CD14-positive monocyte (primary cell): ENCODE data around the gene SYTL5. TPM values are rescaled to one million over a fixed set of nuclear protein-coding genes. Genes with fewer than 3 reads are reported as not detected.

Experiments used
- DNase-seq, 3 donors: peaks; one replicate each; pipeline ENCODE4 v3.0.0-alpha.2; 2011 to 2022
- H2AFZ ChIP-seq: 2 replicates; pipeline ENCODE4 v1.6.0; 2012; ENCODE audit warnings: mild to moderate bottlenecking, low read depth, low read length, inconsistent platforms; ENCODE audit not compliant: insufficient read depth, poor library complexity, severe bottlenecking
- H3K27ac ChIP-seq, 2 donors: 1 replicate in 1 of 2; 2 replicates in 1 of 2; pipeline ENCODE4 v1.5.1; 2012 to 2013; ENCODE audit warnings: low read length in 2 of 2, control low read depth in 1 of 2, inconsistent platforms in 1 of 2, low read depth in 1 of 2, mild to moderate bottlenecking in 1 of 2
- H3K27me3 ChIP-seq, 2 donors: one replicate each; pipeline versions ENCODE4 v1.6.0 to v1.6.1; 2011 to 2013; ENCODE audit warnings: low read length in 2 of 2; ENCODE audit not compliant: control insufficient read depth in 2 of 2, insufficient read depth in 2 of 2
- H3K36me3 ChIP-seq, 2 donors: replicated peaks in 1 of 2; 1 replicate in 1 of 2; 2 replicates in 1 of 2; pipeline versions ENCODE4 v1.5.1 to v1.6.1; 2012 to 2013; ENCODE audit warnings: low read length in 2 of 2, control low read depth in 1 of 2, inconsistent platforms in 1 of 2, mild to moderate bottlenecking in 1 of 2; ENCODE audit not compliant: insufficient read depth in 2 of 2, control insufficient read depth in 1 of 2
- H3K4me1 ChIP-seq, 2 donors: 1 replicate in 1 of 2; 2 replicates in 1 of 2; pipeline versions ENCODE4 v1.5.1 to v1.6.1; 2012 to 2013; ENCODE audit warnings: low read length in 2 of 2, control low read depth in 1 of 2, inconsistent platforms in 1 of 2, mild to moderate bottlenecking in 1 of 2, moderate library complexity in 1 of 2; ENCODE audit not compliant: insufficient read depth in 2 of 2, control insufficient read depth in 1 of 2
- H3K4me2 ChIP-seq: replicated peaks from 2 replicates; pipeline ENCODE3; 2012; ENCODE audit warnings: low read length, moderate library complexity, mild to moderate bottlenecking; ENCODE audit not compliant: poor library complexity, severe bottlenecking; ENCODE audit errors: extremely low read depth
- H3K4me3 ChIP-seq, 3 experiments: fragments of 200-600 bp in 1 of 3; sonication (generic) in 1 of 3; replicated peaks in 1 of 3; 1 replicate in 2 of 3; 2 replicates in 1 of 3; pipeline ENCODE4 v1.5.1; 2011 to 2013; ENCODE audit warnings: low read length in 3 of 3, mild to moderate bottlenecking in 3 of 3, control low read depth in 2 of 3, low read depth in 2 of 3, inconsistent platforms in 1 of 3, moderate library complexity in 1 of 3
- H3K79me2 ChIP-seq: 2 replicates; pipeline ENCODE4 v1.6.0; 2012; ENCODE audit warnings: mild to moderate bottlenecking, control low read depth, inconsistent platforms, low read length, moderate library complexity; ENCODE audit not compliant: insufficient read depth
- H3K9ac ChIP-seq: 2 replicates; pipeline ENCODE4 v1.6.0; 2017; ENCODE audit warnings: low read length, mild to moderate bottlenecking; ENCODE audit not compliant: insufficient read depth, poor library complexity, severe bottlenecking
- H3K9me3 ChIP-seq, 2 donors: replicated peaks in 1 of 2; 1 replicate in 1 of 2; 2 replicates in 1 of 2; pipeline versions ENCODE4 v1.5.1 to v1.6.1; 2012 to 2013; ENCODE audit warnings: low read length in 2 of 2, control low read depth in 1 of 2; ENCODE audit not compliant: control insufficient read depth in 1 of 2, insufficient read depth in 1 of 2
- H4K20me1 ChIP-seq: 2 replicates; pipeline ENCODE4 v1.6.0; 2012; ENCODE audit warnings: mild to moderate bottlenecking, low read length, control low read depth, moderate library complexity; ENCODE audit not compliant: insufficient read depth
- H3K27ac Mint-ChIP-seq, 7 donors: one replicate each; pipeline ENCODE4 v1.8.0; 2020; ENCODE audit warnings: mild to moderate bottlenecking in 7 of 7, mixed read lengths in 7 of 7, moderate library complexity in 6 of 7, inconsistent platforms in 2 of 7
- H3K27me3 Mint-ChIP-seq, 3 donors: one replicate each; pipeline ENCODE4 v1.8.0; 2021 to 2022; ENCODE audit warnings: low read depth in 3 of 3, mild to moderate bottlenecking in 3 of 3, mixed read lengths in 3 of 3, moderate library complexity in 3 of 3, inconsistent platforms in 1 of 3
- H3K36me3 Mint-ChIP-seq, 2 donors: one replicate each; pipeline ENCODE4 v1.8.0; 2020; ENCODE audit warnings: mixed read lengths in 2 of 2, inconsistent platforms in 1 of 2, mild to moderate bottlenecking in 1 of 2
- H3K4me1 Mint-ChIP-seq: one replicate; pipeline ENCODE4 v1.8.0; 2020; ENCODE audit warnings: mild to moderate bottlenecking, mixed read lengths
- H3K4me3 Mint-ChIP-seq, 2 donors: one replicate each; pipeline ENCODE4 v1.8.0; 2020; ENCODE audit warnings: mild to moderate bottlenecking in 2 of 2, mixed read lengths in 2 of 2, moderate library complexity in 1 of 2
- H3K9me3 Mint-ChIP-seq, 7 donors: one replicate each; pipeline ENCODE4 v1.8.0; 2020 to 2022; ENCODE audit warnings: mixed read lengths in 7 of 7, mild to moderate bottlenecking in 6 of 7, moderate library complexity in 6 of 7, inconsistent platforms in 2 of 7
- CTCF ChIP-seq: fragments of 200-600 bp; IDR thresholded peaks from one replicate; pipeline ENCODE4 v1.8.0; 2022; ENCODE audit warnings: antibody characterized with exemption, mild to moderate bottlenecking
- WGBS: methylation state at CpG from one replicate; pipeline ENCODE4 v1.1.5; 2013; ENCODE audit warnings: missing lambda C conversion rate; ENCODE audit not compliant: insufficient coverage; 5-methylcytosine and 5-hydroxymethylcytosine counted together
- intact Hi-C, 2 donors: fragments of 100-400 bp; cut with micrococcal nuclease; formaldehyde crosslinking; loops; one replicate each; pipeline versions ENCODE4 v1.15.0 to v1.15.1; 2023
- polyA plus RNA-seq, 3 donors: library from polyadenylated mRNA; depleted of rRNA in 1 of 3; unstranded in 2 of 3; stranded (reverse) in 1 of 3; fragments of 300-500 nt in 2 of 3; fragments of >200 nt in 1 of 3; fragmentation: Illumina TruSeq in 2 of 3; gene quantifications; 1 replicate in 2 of 3; 2 replicates in 1 of 3; pipeline ENCODE4 v1.2.3, GENCODE V29; 2012 to 2021

Gene SYTL5
- polyA plus RNA-seq, 3 donors = not detected

DNA sequence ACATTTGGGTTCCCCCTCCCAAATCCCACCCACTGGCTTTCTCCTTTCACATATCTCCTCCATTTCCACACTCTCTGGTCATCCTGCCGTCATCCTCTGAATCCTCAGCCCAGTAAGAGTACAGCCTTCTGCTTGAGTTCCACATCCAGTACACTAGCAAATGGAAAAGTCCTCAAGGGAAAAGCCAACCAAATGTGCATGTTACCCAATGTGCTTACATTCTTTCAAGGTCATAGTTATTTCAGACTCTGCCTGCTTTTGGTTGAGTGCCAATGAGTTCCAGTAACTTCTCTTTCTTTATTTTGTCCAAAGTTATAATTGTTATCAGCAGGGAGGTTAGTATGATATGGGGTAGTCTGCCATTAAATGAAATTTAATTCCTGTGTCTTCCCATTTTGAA, 136.3 kb downstream of the SYTL5 start:
- Histone ChIP-seq H3K4me1 (no peaks in the 10 kb centered on the region), H3K4me2 (no peak overlapping the region), H3K9ac (no peak overlapping the region), H3K27ac (no peak overlapping the region), H4K20me1 (no peaks in the 10 kb centered on the region), H3K9me3 (no peaks in the 10 kb centered on the region), H3K36me3 (no peaks in the 10 kb centered on the region), H3K27me3 (no peaks in the 10 kb centered on the region), H3K79me2 (no peaks in the 10 kb centered on the region), H2AFZ (no peak overlapping the region), H3K4me3 (no peak overlapping the region)
- Mint-ChIP-seq H3K4me1 (no peaks in the 10 kb centered on the region), H3K27ac (no peak overlapping the region), H3K27me3 (peaks cover 3 to 16% (median 6%) of the 10 kb centered on the region in 3 donors), H3K4me3 (no peak overlapping the region), H3K9me3 (peaks cover 0 to 5% (median 0%) of the 10 kb centered on the region in 7 donors), H3K36me3 (no peaks in the 10 kb centered on the region)
- 80% methylated on average over 1 of the region's 1 CpG for WGBS
- intact Hi-C loops = no loop called here
- no peak for DNase-seq
- TF ChIP-seq CTCF = no peak

DNA sequence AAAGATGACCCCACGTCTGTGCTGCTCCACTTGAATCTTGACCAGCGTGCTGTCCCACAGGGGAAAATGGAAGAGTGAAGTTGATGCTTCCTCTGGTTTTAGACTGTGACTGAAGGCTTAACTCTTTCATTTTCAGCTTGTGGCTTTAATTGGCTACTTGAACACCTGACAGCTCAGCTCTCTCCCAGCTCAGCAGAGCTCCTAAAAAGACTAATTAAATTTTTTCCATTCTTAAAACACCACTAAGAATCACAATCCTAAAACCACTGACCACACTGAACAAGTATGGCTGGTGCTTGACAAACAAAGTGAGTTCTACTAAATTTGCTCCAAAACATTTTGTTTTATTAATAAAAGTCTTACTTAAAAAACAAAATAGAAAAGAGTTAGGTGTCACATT, 142.7 kb downstream of the SYTL5 start:
- Histone ChIP-seq H2AFZ (no peak overlapping the region), H4K20me1 (no peaks in the 10 kb centered on the region), H3K4me3 (no peak overlapping the region), H3K9me3 (no peaks in the 10 kb centered on the region), H3K9ac (no peak overlapping the region), H3K27ac (no peak overlapping the region), H3K27me3 (no peaks in the 10 kb centered on the region), H3K79me2 (no peaks in the 10 kb centered on the region), H3K36me3 (no peaks in the 10 kb centered on the region), H3K4me1 (no peaks in the 10 kb centered on the region), H3K4me2 (no peak overlapping the region)
- peaks cover 4 to 12% (median 5%) of the 10 kb centered on the region in 3 donors for H3K27me3 Mint-ChIP-seq
- peak overlapping the region in 1 of 2 donors; percentile 16 for H3K4me3 Mint-ChIP-seq
- no peak overlapping the region for H3K27ac Mint-ChIP-seq
- peaks cover 0 to 5% (median 0%) of the 10 kb centered on the region in 7 donors for H3K9me3 Mint-ChIP-seq
- TF ChIP-seq CTCF = no peak
- H3K36me3 Mint-ChIP-seq = no peaks in the 10 kb centered on the region
- DNase-seq = no peak
- H3K4me1 Mint-ChIP-seq = no peaks in the 10 kb centered on the region
- no CpG with 5 or more reads among the region's 2 CpGs for WGBS
- intact Hi-C loops = no loop called here
